Measurements from ENCODE around the gene GPC6.

DNA sequence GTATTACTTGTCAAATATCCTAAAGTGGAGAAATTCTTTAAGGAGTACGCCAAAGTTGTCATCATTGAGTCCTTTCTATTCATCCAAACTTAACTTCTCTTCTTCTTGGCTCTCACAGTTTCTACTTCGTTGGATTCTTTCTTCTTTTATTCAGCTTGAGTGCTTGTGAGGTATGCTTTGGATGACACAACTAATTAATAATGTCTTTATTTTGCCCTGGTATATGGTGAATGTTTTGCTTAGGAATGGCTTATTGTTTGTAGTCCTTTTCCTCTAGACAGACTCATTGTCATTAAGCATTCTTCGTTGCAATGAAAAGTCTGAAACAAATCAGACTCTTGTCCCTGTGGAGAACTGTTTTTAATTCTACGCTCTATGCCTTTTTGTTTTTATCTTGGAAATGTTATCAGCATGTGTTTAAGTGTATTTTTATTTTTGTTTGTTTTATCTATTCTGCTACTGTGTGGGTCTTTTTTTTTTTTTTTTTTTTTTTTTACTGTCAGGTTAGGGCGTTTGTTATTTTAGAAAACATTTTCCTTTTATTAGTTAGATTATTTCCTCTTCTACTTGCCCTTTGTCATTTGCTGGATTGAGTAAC is 471.5 kb downstream of the GPC6 start:
- TF ChIP-seq, protein P1, sequence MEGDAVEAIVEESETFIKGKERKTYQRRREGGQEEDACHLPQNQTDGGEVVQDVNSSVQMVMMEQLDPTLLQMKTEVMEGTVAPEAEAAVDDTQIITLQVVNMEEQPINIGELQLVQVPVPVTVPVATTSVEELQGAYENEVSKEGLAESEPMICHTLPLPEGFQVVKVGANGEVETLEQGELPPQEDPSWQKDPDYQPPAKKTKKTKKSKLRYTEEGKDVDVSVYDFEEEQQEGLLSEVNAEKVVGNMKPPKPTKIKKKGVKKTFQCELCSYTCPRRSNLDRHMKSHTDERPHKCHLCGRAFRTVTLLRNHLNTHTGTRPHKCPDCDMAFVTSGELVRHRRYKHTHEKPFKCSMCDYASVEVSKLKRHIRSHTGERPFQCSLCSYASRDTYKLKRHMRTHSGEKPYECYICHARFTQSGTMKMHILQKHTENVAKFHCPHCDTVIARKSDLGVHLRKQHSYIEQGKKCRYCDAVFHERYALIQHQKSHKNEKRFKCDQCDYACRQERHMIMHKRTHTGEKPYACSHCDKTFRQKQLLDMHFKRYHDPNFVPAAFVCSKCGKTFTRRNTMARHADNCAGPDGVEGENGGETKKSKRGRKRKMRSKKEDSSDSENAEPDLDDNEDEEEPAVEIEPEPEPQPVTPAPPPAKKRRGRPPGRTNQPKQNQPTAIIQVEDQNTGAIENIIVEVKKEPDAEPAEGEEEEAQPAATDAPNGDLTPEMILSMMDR (IDR thresholded peaks at IDR 0.05) = no peak
- TF ChIP-seq POLR2AphosphoS5 (IDR thresholded peaks at IDR 0.05) (no peak), POLR2A (IDR thresholded peaks at IDR 0.05) (no peak)
